Measurements from ENCODE around the gene CORO2B. TPM values are rescaled to one million over a fixed set of nuclear protein-coding genes. Genes with fewer than 3 reads are reported as not detected.
A peak's percentile ranks its signal among the peaks of the same experiment; 100 is the strongest.

The CORO2B gene
- polyA plus RNA-seq, 1 of the 3 experiments (the other 2 are of a cell fraction) = 3.6 TPM

DNA sequence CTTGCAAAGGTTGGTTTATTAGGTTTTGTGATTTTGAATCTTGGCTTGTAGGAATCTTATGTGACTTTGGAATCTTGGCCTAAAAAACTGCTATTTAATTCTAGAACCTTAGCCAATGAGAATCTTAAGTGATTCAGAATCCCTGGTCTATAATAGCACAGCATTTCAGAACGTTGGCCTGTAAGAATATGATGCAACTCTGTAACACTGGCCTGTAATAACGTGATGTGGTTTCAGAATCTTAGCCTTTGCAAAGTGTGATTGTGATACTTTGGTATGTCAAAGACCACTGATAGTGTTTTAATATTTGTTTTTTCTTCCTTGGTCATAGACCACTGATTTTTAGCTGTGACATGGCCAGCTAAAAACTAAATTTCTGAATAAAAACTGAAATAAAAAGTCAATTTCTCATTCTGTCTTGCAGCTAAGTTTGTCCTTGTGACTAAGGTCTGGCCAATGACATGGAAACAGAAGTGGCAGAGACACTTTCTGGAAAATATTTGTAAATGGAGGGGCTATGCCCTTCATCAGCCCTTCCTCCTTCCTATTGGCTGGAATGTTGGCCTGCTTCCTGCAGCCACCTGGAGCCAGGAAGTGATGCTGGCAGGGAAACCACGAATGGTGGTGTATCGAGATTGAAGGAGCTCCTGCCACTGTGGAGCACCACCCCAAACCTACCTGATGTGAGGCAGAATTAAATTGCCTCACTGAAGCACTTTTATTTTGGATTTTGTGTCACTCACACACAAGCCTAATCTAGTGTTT lies 42.3 kb upstream of the CORO2B start:
- DNase-seq = no peak
- CTCF ChIA-PET = interaction anchor here (1.2 to 7.3 kb wide), 2 partner anchors 14 to 138 kb away, joined by 3 to 55 read pairs; no protein-coding TSS in a partner anchor
- no peaks in the 10 kb centered on the region for H3K79me2 ChIP-seq (ENCODE audit: insufficient read depth)
- H3K27me3 ChIP-seq (ENCODE audit: insufficient read depth) = no peaks in the 10 kb centered on the region
- H3K9me2 ChIP-seq = no peaks in the 10 kb centered on the region
- H4K20me1 ChIP-seq (ENCODE audit: insufficient read depth) = no peaks in the 10 kb centered on the region
- 71% methylated on average over 4 of the region's 4 CpGs for WGBS (ENCODE audit: low lambda C conversion rate)
- peaks cover 0 to 4% of the 10 kb centered on the region in 2 experiments; a peak in 1 of 4 replicates for H3K4me1 ChIP-seq (ENCODE audit: control insufficient read depth in 1 of 2, insufficient read depth in 2 of 2, low read depth in 1 of 2, low read length in 1 of 2)
- POLR2A ChIA-PET = no interaction called here
- H3F3A ChIP-seq (replicated peaks; ENCODE audit: insufficient read depth) = peaks cover 13% of the 10 kb centered on the region
- no peaks in the 10 kb centered on the region for H3K36me3 ChIP-seq (replicated peaks in 1 of 2; ENCODE audit: control insufficient read depth in 1 of 2, insufficient read depth in 2 of 2, low read length in 1 of 2)
- peak overlapping the region in 1 of 2 experiments; percentile 81; a peak in 2 of 4 replicates for H3K27ac ChIP-seq (ENCODE audit: low read depth in 2 of 2, low read length in 1 of 2)
- no peaks in the 10 kb centered on the region for H3K9me3 ChIP-seq
- no peak overlapping the region for H3K4me3 ChIP-seq (ENCODE audit: low read depth in 2 of 2, low read length in 1 of 2)
- H3K4me2 ChIP-seq = no peak overlapping the region
- TF ChIP-seq FOXJ3 (CRISPR knock-in tag; IDR thresholded peaks at IDR 0.05) (no peak), GABPA (IDR thresholded peaks at IDR 0.05; ENCODE audit: low read depth) (0 out of 2 replicates have a peak, but pooled peaks have one; percentile 23)
- peak overlapping the region; percentile 45; the same call in 1 of the 2 replicates for H2AFZ ChIP-seq (ENCODE audit: low read depth)
- H3K9ac ChIP-seq = no peak overlapping the region

DNA sequence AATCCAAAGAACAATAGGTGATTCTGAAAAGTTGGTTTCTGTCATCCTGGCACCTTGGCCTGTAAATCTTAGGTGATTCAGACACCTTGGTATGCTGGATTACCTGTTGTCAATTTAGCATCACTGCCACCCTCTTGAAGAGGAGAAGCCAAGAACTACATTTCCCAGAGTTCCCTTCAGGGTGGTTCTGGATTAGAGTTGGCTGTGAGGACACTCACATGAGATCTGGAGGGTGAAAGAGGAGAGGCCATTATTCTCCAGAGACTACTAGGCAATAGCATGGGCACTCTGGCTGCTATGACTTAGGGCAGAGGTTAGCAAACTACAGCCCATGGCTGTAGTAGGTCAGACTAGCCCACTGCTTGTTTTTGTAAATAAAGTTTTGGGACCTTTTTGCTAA lies 41.7 kb upstream of the CORO2B start:
- Histone ChIP-seq H2AFZ (ENCODE audit: low read depth) (peak overlapping the region; percentile 45; the same call in 1 of the 2 replicates), H3K9me3 (no peaks in the 10 kb centered on the region), H3K79me2 (ENCODE audit: insufficient read depth) (no peaks in the 10 kb centered on the region), H3K27ac (ENCODE audit: low read depth in 2 of 2, low read length in 1 of 2) (peak overlapping the region in 1 of 2 experiments; percentile 81; a peak in 2 of 4 replicates), H3K9me2 (no peaks in the 10 kb centered on the region), H3F3A (replicated peaks; ENCODE audit: insufficient read depth) (peaks cover 13% of the 10 kb centered on the region), H3K27me3 (ENCODE audit: insufficient read depth) (no peaks in the 10 kb centered on the region), H3K4me3 (ENCODE audit: low read depth in 2 of 2, low read length in 1 of 2) (no peak overlapping the region), H3K36me3 (replicated peaks in 1 of 2; ENCODE audit: control insufficient read depth in 1 of 2, insufficient read depth in 2 of 2, low read length in 1 of 2) (no peaks in the 10 kb centered on the region), H3K9ac (no peak overlapping the region), H3K4me2 (no peak overlapping the region), H4K20me1 (ENCODE audit: insufficient read depth) (no peaks in the 10 kb centered on the region), H3K4me1 (ENCODE audit: control insufficient read depth in 1 of 2, insufficient read depth in 2 of 2, low read depth in 1 of 2, low read length in 1 of 2) (peaks cover 0 to 4% of the 10 kb centered on the region in 2 experiments; a peak in 1 of 4 replicates)
- TF ChIP-seq CTCF (IDR thresholded peaks at IDR 0.05) = no peak
- no peak for TF ChIP-seq JUND (IDR thresholded peaks at IDR 0.05)
- no peak for TF ChIP-seq RFX5 (IDR thresholded peaks at IDR 0.05; ENCODE audit: low read length)
- no peak for TF ChIP-seq NRF1 (IDR thresholded peaks at IDR 0.05; ENCODE audit: low read depth, low read length)
- no peak for TF ChIP-seq ELF1 (IDR thresholded peaks at IDR 0.05)
- TF ChIP-seq IRF3 (IDR thresholded peaks at IDR 0.05; ENCODE audit: low read depth, low read length) = no peak
- TF ChIP-seq, protein P1, sequence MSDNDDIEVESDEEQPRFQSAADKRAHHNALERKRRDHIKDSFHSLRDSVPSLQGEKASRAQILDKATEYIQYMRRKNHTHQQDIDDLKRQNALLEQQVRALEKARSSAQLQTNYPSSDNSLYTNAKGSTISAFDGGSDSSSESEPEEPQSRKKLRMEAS (IDR thresholded peaks at IDR 0.05; ENCODE audit: low read depth) = no peak
- TF ChIP-seq RAD21 (IDR thresholded peaks at IDR 0.05; ENCODE audit: low read length) = no peak
- TF ChIP-seq RXRA (IDR thresholded peaks at IDR 0.05; ENCODE audit: borderline replicate concordance, low read depth) = no peak
- no peak for TF ChIP-seq SIN3A (IDR thresholded peaks at IDR 0.05; ENCODE audit: borderline replicate concordance, low read depth, low read length)
- TF ChIP-seq POLR2AphosphoS5 (IDR thresholded peaks at IDR 0.05; ENCODE audit: low read depth, low read length) = no peak
- no peak for TF ChIP-seq EZH2phosphoT487 (IDR thresholded peaks at IDR 0.05; ENCODE audit: borderline replicate concordance, low read depth)
- TF ChIP-seq CHD2 (IDR thresholded peaks at IDR 0.05; ENCODE audit: low read length, partially characterized antibody) = no peak
- TF ChIP-seq NFIC (IDR thresholded peaks at IDR 0.05; ENCODE audit: borderline replicate concordance) = no peak
- POLR2A ChIA-PET = no interaction called here
- no peak for DNase-seq
- CTCF ChIA-PET = interaction anchor here (1.2 to 7.3 kb wide), 3 partner anchors 13 to 137 kb away, joined by 3 to 55 read pairs (median 3); no protein-coding TSS in a partner anchor
